K562 (cell line): ENCODE results near the gene ELMO1. TPM values are rescaled to one million over a fixed set of nuclear protein-coding genes. Genes with fewer than 3 reads are reported as not detected.

Experiments
- ATAC-seq: fragments of 200-7000 bp; cut with Tn5 transposase; 3 replicates; pipeline ENCODE4 v1.9.1; 2020; ENCODE audit warnings: moderate library complexity
- BruUV-seq: library from RNA; stranded (reverse); fragments of 400-500 nt; replicated peaks from 2 replicates; lab custom pipeline; 2021; lab: Mats Ljungman, UMichigan
- CTCF ChIA-PET: fragments of 300-600 bp; formaldehyde crosslinking; extraction: SDS; loops from one replicate; lab custom pipeline; 2021; ENCODE audit warnings: low intra/inter-chr PET ratio; lab: Yijun Ruan, JAX
- POLR2A ChIA-PET: fragments of 300-600, 350-650 bp; sonication (Branson Sonifier 250); formaldehyde crosslinking; extraction: SDS; loops from one replicate; lab custom pipeline; 2021; ENCODE audit warnings: antibody characterized with exemption, inconsistent platforms; lab: Yijun Ruan, JAX
- DNase-seq, 4 experiments: peaks; one replicate each; pipeline versions ENCODE4 v3.0.0 to v3.0.0-alpha.2; 2011 to 2018; ENCODE audit warnings: low spot score in 3 of 4, mixed read lengths in 3 of 4; ENCODE audit errors: extremely low read depth in 1 of 4
- FAIRE-seq: peaks from 2 replicates; lab custom pipeline; 2011; peaks lifted over from hg19 to GRCh38; lab: Jason Lieb, UNC
- H2AFZ ChIP-seq: 2 replicates; pipeline ENCODE4 v1.6.0; 2011; ENCODE audit warnings: low read depth, low read length, control low read depth, inconsistent platforms
- H3K27ac ChIP-seq: fragments of 200-600 bp; 3 replicates; pipeline ENCODE4 v1.8.0; 2011; ENCODE audit warnings: low read depth, mild to moderate bottlenecking, control low read depth, inconsistent platforms, low read length, moderate library complexity, mixed read lengths; ENCODE audit errors: extremely low read depth
- H3K27me3 ChIP-seq, 2 experiments: fragments of 300-600 bp in 1 of 2; 2 replicates in 1 of 2; 3 replicates in 1 of 2; pipeline versions ENCODE4 v1.6.0 to v1.8.0; 2011; ENCODE audit warnings: inconsistent platforms in 2 of 2, low read length in 2 of 2, mild to moderate bottlenecking in 1 of 2, mixed read lengths in 1 of 2, moderate library complexity in 1 of 2; ENCODE audit not compliant: control insufficient read depth in 2 of 2, insufficient read depth in 2 of 2
- H3K36me3 ChIP-seq: fragments of 300-600 bp; 3 replicates; pipeline ENCODE4 v1.8.0; 2011; ENCODE audit warnings: mild to moderate bottlenecking, low read length, inconsistent platforms; ENCODE audit not compliant: control insufficient read depth, insufficient read depth
- H3K4me1 ChIP-seq, 2 experiments: fragments of 200-600 bp in 1 of 2; replicated peaks in 1 of 2; 2 replicates in 1 of 2; 3 replicates in 1 of 2; pipeline versions ENCODE4 v1.5.1 to v1.8.0; 2011; ENCODE audit warnings: inconsistent platforms in 2 of 2, low read length in 2 of 2, mild to moderate bottlenecking in 1 of 2, mixed read lengths in 1 of 2, moderate library complexity in 1 of 2; ENCODE audit not compliant: control insufficient read depth in 2 of 2, insufficient read depth in 2 of 2
- H3K4me2 ChIP-seq: 2 replicates; pipeline ENCODE4 v1.6.1; 2011; ENCODE audit warnings: low read length, control low read depth, inconsistent platforms, mixed read lengths; ENCODE audit not compliant: insufficient read depth
- H3K4me3 ChIP-seq: fragments of 200-600 bp; sonication (generic), shearing (Covaris generic); 2 replicates; pipeline ENCODE4 v1.5.1; 2016; ENCODE audit warnings: control low read depth, inconsistent platforms
- H3K79me2 ChIP-seq: fragments of 200-600 bp; 3 replicates; pipeline ENCODE4 v1.8.0; 2011; ENCODE audit warnings: low read length, inconsistent platforms; ENCODE audit not compliant: control insufficient read depth, insufficient read depth
- H3K9ac ChIP-seq, 2 experiments: 2 replicates each; pipeline versions ENCODE4 v1.6.0 to v1.6.1; 2011; ENCODE audit warnings: low read depth in 2 of 2, low read length in 2 of 2, control low read depth in 1 of 2, inconsistent platforms in 1 of 2, mild to moderate bottlenecking in 1 of 2, mixed read lengths in 1 of 2; ENCODE audit not compliant: insufficient read depth in 1 of 2
- H3K9me1 ChIP-seq: one replicate; pipeline ENCODE4 v1.6.0; 2011; ENCODE audit warnings: inconsistent platforms, mild to moderate bottlenecking, low read length, moderate library complexity; ENCODE audit not compliant: control insufficient read depth, insufficient read depth
- H3K9me3 ChIP-seq: replicated peaks from 2 replicates; pipeline ENCODE4 v1.5.1; 2011; ENCODE audit warnings: low read depth, low read length, inconsistent platforms; ENCODE audit not compliant: control insufficient read depth, insufficient read depth
- H4K20me1 ChIP-seq: replicated peaks from 2 replicates; pipeline ENCODE4 v1.6.1; 2011; ENCODE audit warnings: low read length, inconsistent platforms, mixed read lengths; ENCODE audit not compliant: control insufficient read depth, insufficient read depth
- CBX8 ChIP-seq: fragments of 200-600 bp; sonication (generic); IDR thresholded peaks from 2 replicates; pipeline ENCODE4 v1.6.1; 2012; ENCODE audit warnings: borderline replicate concordance, mixed run types, low read depth, mild to moderate bottlenecking, moderate library complexity, mixed read lengths, low read length, control low read depth, inconsistent platforms; ENCODE audit not compliant: poor library complexity, severe bottlenecking; ENCODE audit errors: extremely low read depth
- FOSL1 ChIP-seq: fragments of 200-800 bp; sonication (Bioruptor generic); conservative IDR thresholded peaks from 2 replicates; pipeline ENCODE4 v1.6.1; 2016; ENCODE audit warnings: missing genetic modification characterization, missing compliant biosample characterization
- RFX1 ChIP-seq: fragments of 450-650 bp; IDR thresholded peaks from 2 replicates; pipeline ENCODE4 v1.6.1; 2016; ENCODE audit warnings: mild to moderate bottlenecking, moderate library complexity
- RFX5 ChIP-seq: IDR thresholded peaks from 2 replicates; pipeline ENCODE4 v1.6.1; 2011; ENCODE audit warnings: low read depth, mild to moderate bottlenecking, improper control_type of control experiment, low read length
- ZNF41 ChIP-seq: fragments of 250-450 bp; sonication (Bioruptor Pico); conservative IDR thresholded peaks from 2 replicates; pipeline ENCODE4 v1.4.0; 2020; ENCODE audit warnings: mild to moderate bottlenecking
- WGBS: fragments of 100-300 bp; shearing (Covaris generic); methylation state at CpG from one replicate; pipeline ENCODE4 v1.1.6; 2016; ENCODE audit warnings: low coverage, mixed read lengths; ENCODE audit not compliant: insufficient coverage; ENCODE audit errors: missing lambda C conversion rate; 5-methylcytosine and 5-hydroxymethylcytosine counted together
- in situ Hi-C: fragments of 300-500 bp; cut with MboI; formaldehyde crosslinking; loops from 4 replicates; pipeline ENCODE4 v1.15.0; 2018; ENCODE audit warnings: inconsistent platforms, mixed read lengths
- intact Hi-C: fragments of 100-400 bp; cut with micrococcal nuclease; formaldehyde crosslinking; loops from 2 replicates; pipeline ENCODE4 v1.14.2; 2022
- polyA plus RNA-seq, 8 experiments: library from polyadenylated mRNA; depleted of rRNA in 4 of 8; stranded (reverse) in 5 of 8; unstranded in 3 of 8; fragments of >200 nt; fragmentation: Nextera tagmentation in 2 of 8; fragmentation: Illumina TruSeq in 1 of 8; extraction: Ambion mirVana in 2 of 8; extraction: Trizol in 1 of 8; gene quantifications; 2 replicates each; pipeline versions ENCODE4 v1.2.1 to v1.2.3, GENCODE V29; 2011 to 2014; ENCODE audit warnings: inconsistent platforms in 1 of 8, missing spikeins in 1 of 8
- total RNA-seq, 7 experiments: library from RNA; depleted of rRNA in 6 of 7; stranded (reverse); fragments of >200 nt in 6 of 7; fragmentation: Illumina TruSeq in 2 of 7; extraction: Trizol in 2 of 7; gene quantifications; 2 replicates each; pipeline versions ENCODE4 v1.2.1 to v1.2.3, GENCODE V29; 2011 to 2021; ENCODE audit warnings: low replicate concordance in 1 of 7

ELMO1 gene
- total and polyA plus RNA-seq, 9 of the 15 experiments (the other 6 are each of a cell fraction or from before 2014, with no cell fraction given), result 0.36 to 7.2 (median 3.6) TPM

GRCh38 chr7:37312608-37313007 lies 136.1 kb downstream of the ELMO1 start:
- Histone ChIP-seq H3K9me1 (no peaks in the 10 kb centered on the region), H3K9me3 (no peaks in the 10 kb centered on the region), H3K4me3 (no peak overlapping the region), H3K4me1 (no peaks in the 10 kb centered on the region), H3K4me2 (no peak overlapping the region), H3K27ac (no peak overlapping the region), H2AFZ (no peak overlapping the region), H4K20me1 (no peaks in the 10 kb centered on the region), H3K79me2 (no peaks in the 10 kb centered on the region), H3K36me3 (no peaks in the 10 kb centered on the region), H3K9ac (no peak overlapping the region), H3K27me3 (no peaks in the 10 kb centered on the region)
- ATAC-seq (no peak), FAIRE-seq (no peak), DNase-seq (no peak)
- POLR2A ChIA-PET, result interaction anchor here (0.7 kb wide), 1 partner anchor 16 kb away, joined by 3 read pairs; no protein-coding TSS in a partner anchor
- intact Hi-C loops, result no loop called here
- 6% methylated on average over 1 of the region's 1 CpG for WGBS
- CTCF ChIA-PET, result no interaction called here
- no TSS peak for BruUV-seq
- no peak for TF ChIP-seq CBX8
- no peak for TF ChIP-seq ZNF41 (CRISPR knock-in tag)
- TF ChIP-seq RFX5, result no peak
- TF ChIP-seq, all 486 proteins: peak for 0
- in situ Hi-C loops, result no loop called here

- H3K27ac ChIP-seq, result no peak overlapping the region
- H3K9me1 ChIP-seq, result no peaks in the 10 kb centered on the region
- H3K4me2 ChIP-seq, result no peak overlapping the region
- intact Hi-C loops, result no loop called here
- H3K4me1 ChIP-seq, result no peaks in the 10 kb centered on the region
- no TSS peak for BruUV-seq
- no peaks in the 10 kb centered on the region for H3K36me3 ChIP-seq
- in situ Hi-C loops, result no loop called here
- H3K27me3 ChIP-seq, result no peaks in the 10 kb centered on the region
- no peak overlapping the region for H2AFZ ChIP-seq
- no peaks in the 10 kb centered on the region for H3K79me2 ChIP-seq
- no peaks in the 10 kb centered on the region for H4K20me1 ChIP-seq
- CTCF ChIA-PET, result no interaction called here
- WGBS, result 18% methylated on average over 6 of the region's 6 CpGs
- no peaks in the 10 kb centered on the region for H3K9me3 ChIP-seq
- no peak for FAIRE-seq
- no peak overlapping the region for H3K4me3 ChIP-seq
- TF ChIP-seq RFX1 (peak; percentile 84), ZNF41 (CRISPR knock-in tag) (no peak), FOSL1 (tag) (peak; percentile 35)
- TF ChIP-seq, all 486 proteins: peak for 2
- DNase-seq (no peak), ATAC-seq (no peak)
- POLR2A ChIA-PET, result no interaction called here
- H3K9ac ChIP-seq, result no peak overlapping the region
These were observed 137.3 kb downstream of the ELMO1 start for GRCh38 chr7:37311355-37311754.
